A549 (cell line): ENCODE results near the gene UBE2K. TPM values are rescaled to one million over a fixed set of nuclear protein-coding genes. Genes with fewer than 3 reads are reported as not detected.
A peak's percentile ranks its signal among the peaks of the same experiment; 100 is the strongest.

Experiments used
- ATAC-seq, 2 experiments: fragments of 200-7000 bp in 1 of 2; fragments of >200 bp in 1 of 2; cut with Nextera tagmentation in 1 of 2; cut with Tn5 transposase in 1 of 2; 3 replicates each; pipeline versions ENCODE4 v1.8.0 to v1.9.1; 2018 to 2020; ENCODE audit warnings: mild to moderate bottlenecking in 1 of 2, moderate library complexity in 1 of 2
- CTCF ChIA-PET: fragments of 300-600 bp; sonication (Branson Sonifier 250); formaldehyde crosslinking; extraction: SDS; loops from one replicate; lab custom pipeline; 2021; ENCODE audit warnings: antibody characterized with exemption, inconsistent platforms; lab: Yijun Ruan, JAX
- POLR2A ChIA-PET: fragments of 350-600 bp; formaldehyde crosslinking; extraction: SDS; loops from one replicate; lab custom pipeline; 2021; ENCODE audit warnings: antibody characterized with exemption, inconsistent platforms; lab: Yijun Ruan, JAX
- DNase-seq, 2 experiments: peaks; one replicate each; pipeline versions ENCODE4 v3.0.0 to v3.0.0-alpha.2; 2011 to 2016; ENCODE audit warnings: low read depth in 1 of 2, low spot score in 1 of 2
- FAIRE-seq: peaks from 2 replicates; lab custom pipeline; 2011; peaks lifted over from hg19 to GRCh38; lab: Jason Lieb, UNC
- H3K27ac ChIP-seq, 2 experiments: fragments of >200 bp; sonication (Bioruptor Twin); formaldehyde crosslinking; 3 replicates each; pipeline ENCODE4 v1.5.1; 2016 to 2017
- H3K4me1 ChIP-seq: fragments of >200 bp; sonication (Bioruptor Twin); formaldehyde crosslinking; 3 replicates; pipeline ENCODE4 v1.6.1; 2016
- H3K4me2 ChIP-seq: fragments of >200 bp; sonication (Bioruptor Twin); formaldehyde crosslinking; 3 replicates; pipeline ENCODE4 v1.6.1; 2016
- H3K4me3 ChIP-seq: fragments of >200 bp; sonication (Bioruptor Twin); formaldehyde crosslinking; 3 replicates; pipeline ENCODE4 v1.5.1; 2016
- H3K9me3 ChIP-seq: fragments of >200 bp; sonication (Bioruptor Twin); formaldehyde crosslinking; 3 replicates; pipeline ENCODE4 v1.6.1; 2016
- BHLHE40 ChIP-seq: IDR thresholded peaks from 2 replicates; pipeline ENCODE4 v1.6.1; 2012; ENCODE audit warnings: low read depth, low read length, inconsistent platforms
- CBX2 ChIP-seq: fragments of 200-600 bp; sonication (generic); IDR thresholded peaks from 2 replicates; pipeline ENCODE4 v1.6.1; 2016; ENCODE audit warnings: low read depth, mild to moderate bottlenecking, borderline replicate concordance
- CBX8 ChIP-seq: fragments of 200-600 bp; sonication (generic); IDR thresholded peaks from 2 replicates; pipeline ENCODE4 v1.6.1; 2016
- CHD2 ChIP-seq: fragments of 150-350 bp; IDR thresholded peaks from 2 replicates; pipeline ENCODE4 v1.6.1; 2014; ENCODE audit warnings: low read length; ENCODE audit not compliant: partially characterized antibody
- EHMT2 ChIP-seq: fragments of 200-600 bp; sonication (generic); IDR thresholded peaks from 2 replicates; pipeline ENCODE4 v1.6.1; 2016; ENCODE audit warnings: antibody characterized with exemption, low read depth, mild to moderate bottlenecking, moderate library complexity
- FOSB ChIP-seq: fragments of 250-450 bp; sonication (Bioruptor Pico); IDR thresholded peaks from 2 replicates; pipeline ENCODE4 v1.5.0; 2020; ENCODE audit warnings: mild to moderate bottlenecking, moderate library complexity
- GATA3 ChIP-seq: IDR thresholded peaks from 2 replicates; pipeline ENCODE4 v1.6.1; 2012; ENCODE audit warnings: borderline replicate concordance
- HDAC2 ChIP-seq: fragments of 200-600 bp; sonication (generic); IDR thresholded peaks from 2 replicates; pipeline ENCODE4 v1.6.1; 2016
- HOXA7 ChIP-seq: fragments of 250-450 bp; sonication (Bioruptor Pico); IDR thresholded peaks from 2 replicates; pipeline ENCODE4 v1.5.0; 2020; ENCODE audit warnings: mild to moderate bottlenecking, moderate library complexity
- HOXB5 ChIP-seq: fragments of 250-450 bp; sonication (Bioruptor Pico); IDR thresholded peaks from 2 replicates; pipeline ENCODE4 v1.5.0; 2020; ENCODE audit warnings: mild to moderate bottlenecking, moderate library complexity
- JUNB ChIP-seq: fragments of >200 bp; sonication (Bioruptor Twin); formaldehyde crosslinking; IDR thresholded peaks from 2 replicates; pipeline ENCODE4 v1.6.1; 2016
- KDM1A ChIP-seq: fragments of 200-600 bp; sonication (generic); IDR thresholded peaks from 2 replicates; pipeline ENCODE4 v1.6.1; 2016; ENCODE audit warnings: low read depth, mild to moderate bottlenecking
- MYC ChIP-seq: IDR thresholded peaks from 2 replicates; pipeline ENCODE4 v1.6.1; 2012; ENCODE audit warnings: mild to moderate bottlenecking, inconsistent platforms, low read length, improper control_type of control experiment, borderline replicate concordance
- NFE2L2 ChIP-seq: fragments of 150-350 bp; conservative IDR thresholded peaks from 2 replicates; pipeline ENCODE4 v1.6.1; 2014; ENCODE audit warnings: low read length
- PHF8 ChIP-seq: fragments of 200-600 bp; sonication (generic); IDR thresholded peaks from 2 replicates; pipeline ENCODE4 v1.6.1; 2016; ENCODE audit warnings: low read depth, mild to moderate bottlenecking, antibody characterized with exemption, moderate library complexity, borderline replicate concordance
- POLR2A ChIP-seq: IDR thresholded peaks from 2 replicates; pipeline ENCODE4 v1.6.1; 2012; ENCODE audit warnings: mild to moderate bottlenecking, low read length
- TP53 ChIP-seq: fragments of 250-450 bp; sonication (Bioruptor Pico); IDR thresholded peaks from 2 replicates; pipeline ENCODE4 v1.5.0; 2021; ENCODE audit warnings: mild to moderate bottlenecking, moderate library complexity
- ZNF302 ChIP-seq: fragments of 250-450 bp; sonication (Bioruptor Pico); IDR thresholded peaks from 2 replicates; pipeline ENCODE4 v1.9.0; 2021; ENCODE audit warnings: inconsistent platforms, mild to moderate bottlenecking, moderate library complexity
- WGBS: methylation state at CpG from one replicate; pipeline ENCODE4 v1.1.6; 2017; ENCODE audit errors: missing lambda C conversion rate; 5-methylcytosine and 5-hydroxymethylcytosine counted together
- polyA plus RNA-seq, 4 experiments: library from polyadenylated mRNA; depleted of rRNA in 3 of 4; stranded (reverse); fragments of >200 nt; fragmentation: RNase III in 1 of 4; extraction: RNeasy Plus Mini Kit Qiagen cat#74134 plus additional on column Dnase treatment in 1 of 4; gene quantifications; 2 replicates in 3 of 4; 3 replicates in 1 of 4; pipeline ENCODE4 v1.2.3, GENCODE V29; 2011 to 2017
- TF ChIP-seq, protein P1 (sequence below): fragments of 250-450 bp; sonication (Bioruptor Pico); IDR thresholded peaks from 2 replicates; pipeline ENCODE4 v1.5.0; 2021; ENCODE audit warnings: mild to moderate bottlenecking, moderate library complexity, borderline replicate concordance
- TF ChIP-seq, protein P2 (sequence below): fragments of 200-600 bp; sonication (generic); IDR thresholded peaks from 2 replicates; pipeline ENCODE4 v1.6.1; 2016; ENCODE audit warnings: antibody characterized with exemption, mild to moderate bottlenecking, moderate library complexity
- TF ChIP-seq, protein P3 (sequence below): fragments of >200 bp; sonication (Bioruptor Twin); formaldehyde crosslinking; IDR thresholded peaks from 3 replicates; pipeline ENCODE4 v1.6.1; 2016
- TF ChIP-seq, protein P4 (sequence below): IDR thresholded peaks from 2 replicates; pipeline ENCODE4 v1.6.1; 2012; ENCODE audit warnings: low read depth, borderline replicate concordance
- TF ChIP-seq, protein P5 (sequence below): fragments of 150-350 bp; IDR thresholded peaks from 2 replicates; pipeline ENCODE4 v1.6.1; 2014; ENCODE audit warnings: low read depth, mild to moderate bottlenecking, low read length

Gene UBE2K
- polyA plus RNA-seq, 2 of the 4 experiments (the other 2 are of a cell fraction) = 103 to 130 TPM

DNA sequence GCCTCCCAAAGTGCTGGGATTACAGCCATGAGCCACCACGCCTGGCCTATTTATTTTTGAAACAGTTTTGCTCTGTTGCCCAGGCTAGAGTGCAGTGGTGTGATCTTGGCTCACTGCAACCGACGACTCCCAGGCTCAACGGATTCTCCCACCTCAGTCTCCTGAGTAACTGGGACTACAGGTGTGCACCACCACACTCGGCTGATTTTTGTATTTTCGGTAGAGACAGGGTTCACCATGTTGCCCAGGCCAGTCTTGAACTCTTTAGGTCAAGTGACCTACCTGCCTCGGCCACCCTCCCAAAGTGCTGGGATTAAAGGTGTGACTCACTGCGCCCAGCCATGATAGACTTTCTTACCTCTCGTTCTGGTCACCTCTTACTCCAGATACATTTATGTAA lies 124.0 kb downstream of the UBE2K start:
- CTCF ChIA-PET = interaction anchor here (0.7 kb wide), 1 partner anchor 32 kb away, joined by 4 read pairs; no protein-coding TSS in a partner anchor
- FAIRE-seq (no peak), DNase-seq (no peak)
- 97% methylated on average over 9 of the region's 9 CpGs for WGBS
- H3K4me3 ChIP-seq = no peak overlapping the region
- TF ChIP-seq MYC (no peak), CHD2 (no peak), NFE2L2 (no peak), HOXA7 (CRISPR knock-in tag) (no peak), JUNB (no peak), GATA3 (no peak), KDM1A (no peak), PHF8 (no peak), FOSB (no peak), HOXB5 (no peak), BHLHE40 (no peak), ZNF302 (CRISPR knock-in tag) (no peak)
- TF ChIP-seq, protein P1, sequence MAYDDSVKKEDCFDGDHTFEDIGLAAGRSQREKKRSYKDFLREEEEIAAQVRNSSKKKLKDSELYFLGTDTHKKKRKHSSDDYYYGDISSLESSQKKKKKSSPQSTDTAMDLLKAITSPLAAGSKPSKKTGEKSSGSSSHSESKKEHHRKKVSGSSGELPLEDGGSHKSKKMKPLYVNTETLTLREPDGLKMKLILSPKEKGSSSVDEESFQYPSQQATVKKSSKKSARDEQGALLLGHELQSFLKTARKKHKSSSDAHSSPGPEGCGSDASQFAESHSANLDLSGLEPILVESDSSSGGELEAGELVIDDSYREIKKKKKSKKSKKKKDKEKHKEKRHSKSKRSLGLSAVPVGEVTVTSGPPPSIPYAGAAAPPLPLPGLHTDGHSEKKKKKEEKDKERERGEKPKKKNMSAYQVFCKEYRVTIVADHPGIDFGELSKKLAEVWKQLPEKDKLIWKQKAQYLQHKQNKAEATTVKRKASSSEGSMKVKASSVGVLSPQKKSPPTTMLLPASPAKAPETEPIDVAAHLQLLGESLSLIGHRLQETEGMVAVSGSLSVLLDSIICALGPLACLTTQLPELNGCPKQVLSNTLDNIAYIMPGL = no peak
- TF ChIP-seq, protein P2, sequence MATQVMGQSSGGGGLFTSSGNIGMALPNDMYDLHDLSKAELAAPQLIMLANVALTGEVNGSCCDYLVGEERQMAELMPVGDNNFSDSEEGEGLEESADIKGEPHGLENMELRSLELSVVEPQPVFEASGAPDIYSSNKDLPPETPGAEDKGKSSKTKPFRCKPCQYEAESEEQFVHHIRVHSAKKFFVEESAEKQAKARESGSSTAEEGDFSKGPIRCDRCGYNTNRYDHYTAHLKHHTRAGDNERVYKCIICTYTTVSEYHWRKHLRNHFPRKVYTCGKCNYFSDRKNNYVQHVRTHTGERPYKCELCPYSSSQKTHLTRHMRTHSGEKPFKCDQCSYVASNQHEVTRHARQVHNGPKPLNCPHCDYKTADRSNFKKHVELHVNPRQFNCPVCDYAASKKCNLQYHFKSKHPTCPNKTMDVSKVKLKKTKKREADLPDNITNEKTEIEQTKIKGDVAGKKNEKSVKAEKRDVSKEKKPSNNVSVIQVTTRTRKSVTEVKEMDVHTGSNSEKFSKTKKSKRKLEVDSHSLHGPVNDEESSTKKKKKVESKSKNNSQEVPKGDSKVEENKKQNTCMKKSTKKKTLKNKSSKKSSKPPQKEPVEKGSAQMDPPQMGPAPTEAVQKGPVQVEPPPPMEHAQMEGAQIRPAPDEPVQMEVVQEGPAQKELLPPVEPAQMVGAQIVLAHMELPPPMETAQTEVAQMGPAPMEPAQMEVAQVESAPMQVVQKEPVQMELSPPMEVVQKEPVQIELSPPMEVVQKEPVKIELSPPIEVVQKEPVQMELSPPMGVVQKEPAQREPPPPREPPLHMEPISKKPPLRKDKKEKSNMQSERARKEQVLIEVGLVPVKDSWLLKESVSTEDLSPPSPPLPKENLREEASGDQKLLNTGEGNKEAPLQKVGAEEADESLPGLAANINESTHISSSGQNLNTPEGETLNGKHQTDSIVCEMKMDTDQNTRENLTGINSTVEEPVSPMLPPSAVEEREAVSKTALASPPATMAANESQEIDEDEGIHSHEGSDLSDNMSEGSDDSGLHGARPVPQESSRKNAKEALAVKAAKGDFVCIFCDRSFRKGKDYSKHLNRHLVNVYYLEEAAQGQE = no peak
- TF ChIP-seq, all 56 proteins: peak for 0
- H3K4me1 ChIP-seq = peaks cover 42% of the 10 kb centered on the region
- no peak overlapping the region; a peak in 2 of 6 replicates for H3K27ac ChIP-seq
- POLR2A ChIA-PET = no interaction called here
- no peak overlapping the region for H3K4me2 ChIP-seq
- ATAC-seq = no peak
- no peaks in the 10 kb centered on the region for H3K9me3 ChIP-seq

DNA sequence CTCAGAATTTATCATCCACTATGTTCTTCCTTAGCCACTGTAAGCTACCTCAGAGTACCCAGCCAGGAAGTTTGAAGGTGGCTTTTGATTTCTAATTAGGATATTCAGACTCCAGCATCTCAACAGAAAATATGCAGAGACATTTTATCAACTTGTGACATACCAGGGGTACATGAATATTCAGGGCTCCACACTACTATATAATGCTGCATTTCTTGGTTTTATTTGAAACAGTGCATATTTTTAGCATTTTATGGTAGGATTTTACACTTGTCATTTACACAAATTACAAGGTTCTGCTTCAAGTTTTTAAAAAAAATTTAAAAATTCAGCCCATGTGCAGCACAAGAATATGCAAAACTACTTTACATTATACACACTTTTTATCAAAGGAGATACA lies 124.7 kb downstream of the UBE2K start:
- ATAC-seq = no peak
- Histone ChIP-seq H3K4me1 (peaks cover 42% of the 10 kb centered on the region), H3K9me3 (no peaks in the 10 kb centered on the region), H3K4me3 (no peak overlapping the region), H3K27ac (peak overlapping the region; percentile 53 to 60; a peak in 5 of 6 replicates), H3K4me2 (peak overlapping the region; percentile 49)
- no peak for FAIRE-seq
- no peak for DNase-seq
- ChIA-PET CTCF (no interaction called here), POLR2A (interaction anchor here (0.5 kb wide), 1 partner anchor 379 kb away, joined by 5 read pairs; no protein-coding TSS in a partner anchor)
- TF ChIP-seq CHD2 = no peak
- TF ChIP-seq, protein P3, sequence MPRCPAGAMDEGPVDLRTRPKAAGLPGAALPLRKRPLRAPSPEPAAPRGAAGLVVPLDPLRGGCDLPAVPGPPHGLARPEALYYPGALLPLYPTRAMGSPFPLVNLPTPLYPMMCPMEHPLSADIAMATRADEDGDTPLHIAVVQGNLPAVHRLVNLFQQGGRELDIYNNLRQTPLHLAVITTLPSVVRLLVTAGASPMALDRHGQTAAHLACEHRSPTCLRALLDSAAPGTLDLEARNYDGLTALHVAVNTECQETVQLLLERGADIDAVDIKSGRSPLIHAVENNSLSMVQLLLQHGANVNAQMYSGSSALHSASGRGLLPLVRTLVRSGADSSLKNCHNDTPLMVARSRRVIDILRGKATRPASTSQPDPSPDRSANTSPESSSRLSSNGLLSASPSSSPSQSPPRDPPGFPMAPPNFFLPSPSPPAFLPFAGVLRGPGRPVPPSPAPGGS = no peak
- TF ChIP-seq HOXB5 = no peak
- TF ChIP-seq GATA3 = no peak
- TF ChIP-seq, protein P4, sequence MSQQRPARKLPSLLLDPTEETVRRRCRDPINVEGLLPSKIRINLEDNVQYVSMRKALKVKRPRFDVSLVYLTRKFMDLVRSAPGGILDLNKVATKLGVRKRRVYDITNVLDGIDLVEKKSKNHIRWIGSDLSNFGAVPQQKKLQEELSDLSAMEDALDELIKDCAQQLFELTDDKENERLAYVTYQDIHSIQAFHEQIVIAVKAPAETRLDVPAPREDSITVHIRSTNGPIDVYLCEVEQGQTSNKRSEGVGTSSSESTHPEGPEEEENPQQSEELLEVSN = no peak
- TF ChIP-seq CBX8 = no peak
- no peak for TF ChIP-seq CBX2
- TF ChIP-seq, protein P5, sequence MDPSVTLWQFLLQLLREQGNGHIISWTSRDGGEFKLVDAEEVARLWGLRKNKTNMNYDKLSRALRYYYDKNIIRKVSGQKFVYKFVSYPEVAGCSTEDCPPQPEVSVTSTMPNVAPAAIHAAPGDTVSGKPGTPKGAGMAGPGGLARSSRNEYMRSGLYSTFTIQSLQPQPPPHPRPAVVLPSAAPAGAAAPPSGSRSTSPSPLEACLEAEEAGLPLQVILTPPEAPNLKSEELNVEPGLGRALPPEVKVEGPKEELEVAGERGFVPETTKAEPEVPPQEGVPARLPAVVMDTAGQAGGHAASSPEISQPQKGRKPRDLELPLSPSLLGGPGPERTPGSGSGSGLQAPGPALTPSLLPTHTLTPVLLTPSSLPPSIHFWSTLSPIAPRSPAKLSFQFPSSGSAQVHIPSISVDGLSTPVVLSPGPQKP = no peak
- TF ChIP-seq HDAC2 = no peak
- TF ChIP-seq POLR2A = no peak
- TF ChIP-seq TP53 = no peak
- TF ChIP-seq EHMT2 = no peak
